ENCODE measurements around the gene TUBA3D. TPM values are rescaled to one million over a fixed set of nuclear protein-coding genes. Genes with fewer than 3 reads are reported as not detected.
"Not testable (repeated sequence)": the region's sequence is repeated elsewhere in the genome, so short reads cannot be mapped to it uniquely, and the experiment has no call there.

The TUBA3D gene
- polyA plus RNA-seq, 1 of the 3 experiments (the other 2 are of a cell fraction), result not detected

GRCh38 chr2:131467722-131468121 is 8.2 kb upstream of the TUBA3D start:
- H3K9me2 ChIP-seq; H2AFZ ChIP-seq (ENCODE audit: low read depth); H3K4me2 ChIP-seq; POLR2A ChIA-PET; H3K27me3 ChIP-seq (ENCODE audit: insufficient read depth); H3K9me3 ChIP-seq; H4K20me1 ChIP-seq (ENCODE audit: insufficient read depth); H3F3A ChIP-seq (replicated peaks; ENCODE audit: insufficient read depth); H3K79me2 ChIP-seq (ENCODE audit: insufficient read depth); CTCF ChIA-PET; H3K27ac ChIP-seq (ENCODE audit: low read depth in 2 of 2, low read length in 1 of 2); H3K4me3 ChIP-seq (ENCODE audit: low read depth in 2 of 2, low read length in 1 of 2); H3K4me1 ChIP-seq (ENCODE audit: control insufficient read depth in 1 of 2, insufficient read depth in 2 of 2, low read depth in 1 of 2, low read length in 1 of 2); DNase-seq; H3K9ac ChIP-seq; H3K36me3 ChIP-seq (replicated peaks in 1 of 2; ENCODE audit: control insufficient read depth in 1 of 2, insufficient read depth in 2 of 2, low read length in 1 of 2): not testable (repeated sequence)
- WGBS (ENCODE audit: low lambda C conversion rate), result 91% methylated on average over 10 of the region's 10 CpGs

- no CpG with 5 or more reads among the region's 3 CpGs for WGBS (ENCODE audit: low lambda C conversion rate)
- H3K79me2 ChIP-seq (ENCODE audit: insufficient read depth); H3K9me3 ChIP-seq; H2AFZ ChIP-seq (ENCODE audit: low read depth); H3K27me3 ChIP-seq (ENCODE audit: insufficient read depth); H3K36me3 ChIP-seq (replicated peaks in 1 of 2; ENCODE audit: control insufficient read depth in 1 of 2, insufficient read depth in 2 of 2, low read length in 1 of 2); CTCF ChIA-PET; H3K27ac ChIP-seq (ENCODE audit: low read depth in 2 of 2, low read length in 1 of 2); H3F3A ChIP-seq (replicated peaks; ENCODE audit: insufficient read depth); H3K4me2 ChIP-seq; H3K9ac ChIP-seq; POLR2A ChIA-PET; H3K9me2 ChIP-seq; H4K20me1 ChIP-seq (ENCODE audit: insufficient read depth); H3K4me3 ChIP-seq (ENCODE audit: low read depth in 2 of 2, low read length in 1 of 2); DNase-seq; H3K4me1 ChIP-seq (ENCODE audit: control insufficient read depth in 1 of 2, insufficient read depth in 2 of 2, low read depth in 1 of 2, low read length in 1 of 2): not testable (repeated sequence)
Measured at GRCh38 chr2:131470944-131471343, 5.0 kb upstream of the TUBA3D start.

- CTCF ChIA-PET; DNase-seq; H3K9ac ChIP-seq; H3K4me2 ChIP-seq; H3K27ac ChIP-seq (ENCODE audit: low read depth in 2 of 2, low read length in 1 of 2); H3K36me3 ChIP-seq (replicated peaks in 1 of 2; ENCODE audit: control insufficient read depth in 1 of 2, insufficient read depth in 2 of 2, low read length in 1 of 2); H2AFZ ChIP-seq (ENCODE audit: low read depth); H4K20me1 ChIP-seq (ENCODE audit: insufficient read depth); H3K9me3 ChIP-seq; POLR2A ChIA-PET; H3F3A ChIP-seq (replicated peaks; ENCODE audit: insufficient read depth); H3K4me1 ChIP-seq (ENCODE audit: control insufficient read depth in 1 of 2, insufficient read depth in 2 of 2, low read depth in 1 of 2, low read length in 1 of 2); H3K79me2 ChIP-seq (ENCODE audit: insufficient read depth); H3K27me3 ChIP-seq (ENCODE audit: insufficient read depth); H3K9me2 ChIP-seq; H3K4me3 ChIP-seq (ENCODE audit: low read depth in 2 of 2, low read length in 1 of 2): not testable (repeated sequence)
- no CpG with 5 or more reads among the region's 8 CpGs for WGBS (ENCODE audit: low lambda C conversion rate)
Measured at GRCh38 chr2:131471624-131472023, 4.3 kb upstream of the TUBA3D start.

DNA sequence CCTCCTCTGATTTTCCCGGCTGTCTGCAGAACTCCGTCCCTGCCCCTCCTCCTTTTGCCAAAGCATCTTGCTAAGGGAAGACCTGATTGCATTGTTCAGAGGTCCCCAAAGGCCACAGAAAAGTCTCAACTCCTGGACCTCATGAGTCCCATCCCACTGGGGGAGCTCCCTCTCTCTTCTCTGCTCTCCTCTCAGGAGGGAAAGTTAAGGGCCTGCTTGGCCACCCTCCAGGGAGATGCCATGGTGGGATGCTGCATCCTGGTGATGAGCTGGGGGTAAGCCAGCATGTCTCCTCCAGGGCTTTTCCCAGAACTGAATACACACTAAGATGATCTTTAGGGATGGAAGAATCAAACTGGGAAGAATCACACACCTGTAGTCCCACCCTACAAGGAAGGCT is 2.7 kb upstream of the TUBA3D start:
- H3K36me3 ChIP-seq (replicated peaks in 1 of 2; ENCODE audit: control insufficient read depth in 1 of 2, insufficient read depth in 2 of 2, low read length in 1 of 2); POLR2A ChIA-PET; H3F3A ChIP-seq (replicated peaks; ENCODE audit: insufficient read depth); H3K4me2 ChIP-seq; H3K79me2 ChIP-seq (ENCODE audit: insufficient read depth); H2AFZ ChIP-seq (ENCODE audit: low read depth); H3K9me3 ChIP-seq; H3K9ac ChIP-seq; DNase-seq; H4K20me1 ChIP-seq (ENCODE audit: insufficient read depth); H3K27ac ChIP-seq (ENCODE audit: low read depth in 2 of 2, low read length in 1 of 2); H3K4me3 ChIP-seq (ENCODE audit: low read depth in 2 of 2, low read length in 1 of 2); H3K4me1 ChIP-seq (ENCODE audit: control insufficient read depth in 1 of 2, insufficient read depth in 2 of 2, low read depth in 1 of 2, low read length in 1 of 2); H3K9me2 ChIP-seq; H3K27me3 ChIP-seq (ENCODE audit: insufficient read depth); CTCF ChIA-PET: not testable (repeated sequence)
- 100% methylated on average over 1 of the region's 2 CpGs for WGBS (ENCODE audit: low lambda C conversion rate)

DNA sequence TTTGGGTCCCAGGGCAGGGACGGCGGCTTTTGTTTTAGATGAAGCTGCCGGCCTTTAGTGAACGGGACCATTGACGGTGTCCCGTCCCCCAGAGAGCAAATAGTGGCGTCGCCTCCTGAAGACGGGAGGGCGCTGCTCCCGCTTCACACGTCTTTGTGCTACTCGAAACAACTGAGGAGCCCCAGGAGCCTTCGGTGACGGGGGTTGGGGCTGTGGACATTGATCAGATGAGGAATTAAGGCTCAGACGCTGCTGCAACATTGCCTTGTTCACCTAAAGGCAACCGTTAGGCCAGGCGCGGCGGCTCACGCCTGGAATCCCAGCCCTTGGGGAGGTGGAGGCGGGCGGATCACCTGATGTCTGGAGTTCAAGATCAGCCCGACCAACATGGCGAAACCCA is 444 bp downstream of the TUBA3D start:
- POLR2A ChIA-PET; H3K9ac ChIP-seq; H3K27me3 ChIP-seq (ENCODE audit: insufficient read depth); H3K27ac ChIP-seq (ENCODE audit: low read depth in 2 of 2, low read length in 1 of 2); H3K79me2 ChIP-seq (ENCODE audit: insufficient read depth); H3K9me3 ChIP-seq; H3K36me3 ChIP-seq (replicated peaks in 1 of 2; ENCODE audit: control insufficient read depth in 1 of 2, insufficient read depth in 2 of 2, low read length in 1 of 2); DNase-seq; H3K9me2 ChIP-seq; CTCF ChIA-PET; H4K20me1 ChIP-seq (ENCODE audit: insufficient read depth); H3K4me1 ChIP-seq (ENCODE audit: control insufficient read depth in 1 of 2, insufficient read depth in 2 of 2, low read depth in 1 of 2, low read length in 1 of 2); H3K4me2 ChIP-seq; H3F3A ChIP-seq (replicated peaks; ENCODE audit: insufficient read depth); H3K4me3 ChIP-seq (ENCODE audit: low read depth in 2 of 2, low read length in 1 of 2); H2AFZ ChIP-seq (ENCODE audit: low read depth): not testable (repeated sequence)
- WGBS (ENCODE audit: low lambda C conversion rate), result 93% methylated on average over 19 of the region's 25 CpGs

- H3K79me2 ChIP-seq (ENCODE audit: insufficient read depth); H3K27ac ChIP-seq (ENCODE audit: low read depth in 2 of 2, low read length in 1 of 2); H3K4me1 ChIP-seq (ENCODE audit: control insufficient read depth in 1 of 2, insufficient read depth in 2 of 2, low read depth in 1 of 2, low read length in 1 of 2); H3F3A ChIP-seq (replicated peaks; ENCODE audit: insufficient read depth); H3K4me2 ChIP-seq; H3K9me3 ChIP-seq; H3K4me3 ChIP-seq (ENCODE audit: low read depth in 2 of 2, low read length in 1 of 2); DNase-seq; POLR2A ChIA-PET; H3K9me2 ChIP-seq; H4K20me1 ChIP-seq (ENCODE audit: insufficient read depth); H2AFZ ChIP-seq (ENCODE audit: low read depth); H3K36me3 ChIP-seq (replicated peaks in 1 of 2; ENCODE audit: control insufficient read depth in 1 of 2, insufficient read depth in 2 of 2, low read length in 1 of 2); H3K9ac ChIP-seq; CTCF ChIA-PET; H3K27me3 ChIP-seq (ENCODE audit: insufficient read depth): not testable (repeated sequence)
- WGBS (ENCODE audit: low lambda C conversion rate), result 100% methylated on average over 1 of the region's 1 CpG
Measured at GRCh38 chr2:131477227-131477626, 1.3 kb downstream of the TUBA3D start.

Measured in SK-N-SH (cell line).